ENCODE measurements around the gene POU2F2.

DNA sequence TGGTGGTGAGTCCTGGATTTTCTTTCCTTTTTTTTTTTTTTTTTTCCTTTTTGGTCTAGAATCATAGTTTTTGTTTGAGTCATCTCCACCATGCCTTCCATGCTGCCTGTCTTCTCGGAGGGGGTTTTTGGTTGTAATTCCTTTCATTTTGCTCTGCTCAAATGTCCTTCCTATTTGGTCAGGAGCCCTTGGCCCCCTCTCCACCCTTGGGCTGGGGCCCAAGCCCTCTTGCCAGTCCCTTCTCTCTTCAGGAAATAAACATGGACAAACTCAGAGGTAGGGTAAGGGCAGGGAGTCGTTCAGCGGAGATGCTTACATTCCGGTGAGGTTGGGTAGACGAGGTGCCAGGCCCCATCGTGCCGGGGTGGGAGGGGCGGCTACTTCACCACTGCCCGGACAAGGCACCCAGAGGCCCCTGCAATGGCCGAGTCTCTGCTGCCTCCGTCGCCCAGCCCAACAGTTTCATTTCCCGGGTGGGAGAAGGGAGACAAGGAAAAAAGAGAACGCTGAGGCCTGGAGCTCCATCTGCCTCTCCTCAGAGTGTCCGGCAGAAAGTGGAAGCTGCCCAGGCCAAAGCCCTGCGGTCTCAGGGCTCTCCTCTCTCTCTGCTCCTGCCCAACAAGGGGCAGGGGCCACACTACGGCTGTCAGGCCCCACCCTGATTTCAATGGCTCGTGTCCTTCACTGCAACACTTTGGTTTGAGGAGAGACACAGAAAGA lies 43.6 kb downstream of the POU2F2 start:
- no peak for TF ChIP-seq CTCF (IDR thresholded peaks at IDR 0.05)
- TF ChIP-seq POLR2AphosphoS5 (IDR thresholded peaks at IDR 0.05) = no peak
